IMR-90 (cell line): ENCODE results near the gene NTN4. TPM values are rescaled to one million over a fixed set of nuclear protein-coding genes. Genes with fewer than 3 reads are reported as not detected.

Experiments
- ATAC-seq: fragments of 200-7000 bp; cut with Tn5 transposase; 2 replicates; pipeline ENCODE4 v1.9.1; 2020; ENCODE audit warnings: low read depth, mild to moderate bottlenecking, moderate library complexity
- BruUV-seq: library from RNA; stranded (reverse); fragments of 400-500 nt; replicated peaks from 2 replicates; lab custom pipeline; 2021; lab: Mats Ljungman, UMichigan
- CTCF ChIA-PET: fragments of 300-600 bp; formaldehyde crosslinking; extraction: SDS; loops from one replicate; lab custom pipeline; 2021; ENCODE audit warnings: antibody characterized with exemption; lab: Yijun Ruan, JAX
- POLR2A ChIA-PET: fragments of 300-600 bp; sonication (Branson Sonifier 250); formaldehyde crosslinking; loops from one replicate; lab custom pipeline; 2022; ENCODE audit warnings: antibody characterized with exemption; ENCODE audit not compliant: unreplicated experiment; lab: Charles Lee
- DNase-seq: peaks from one replicate; pipeline ENCODE4 v3.0.0; 2013
- H2AFZ ChIP-seq: replicated peaks from 2 replicates; pipeline ENCODE3; 2013; ENCODE audit warnings: low read length, mild to moderate bottlenecking; ENCODE audit not compliant: poor library complexity
- H2AK5ac ChIP-seq: 2 replicates; pipeline ENCODE4 v1.6.1; 2013; ENCODE audit warnings: low read depth, low read length, inconsistent platforms
- H2AK9ac ChIP-seq: replicated peaks from 2 replicates; pipeline ENCODE3; 2013; ENCODE audit warnings: mild to moderate bottlenecking, low read depth, low read length, moderate library complexity; ENCODE audit not compliant: poor library complexity
- H2BK120ac ChIP-seq: 2 replicates; pipeline ENCODE4 v1.6.1; 2013; ENCODE audit warnings: low read depth, low read length, inconsistent platforms
- H2BK15ac ChIP-seq: 3 replicates; pipeline ENCODE4 v1.6.1; 2013; ENCODE audit warnings: low read depth, low read length, inconsistent platforms
- H2BK20ac ChIP-seq: 2 replicates; pipeline ENCODE4 v1.6.1; 2013; ENCODE audit warnings: low read depth, mild to moderate bottlenecking, inconsistent platforms, low read length, moderate library complexity
- H2BK5ac ChIP-seq: 2 replicates; pipeline ENCODE4 v1.6.1; 2013; ENCODE audit warnings: mild to moderate bottlenecking, low read depth, low read length, inconsistent platforms; ENCODE audit not compliant: poor library complexity, severe bottlenecking
- H3K14ac ChIP-seq: replicated peaks from 2 replicates; pipeline ENCODE4 v1.6.1; 2013; ENCODE audit warnings: low read depth, low read length, inconsistent platforms
- H3K18ac ChIP-seq: 2 replicates; pipeline ENCODE4 v1.6.1; 2013; ENCODE audit warnings: low read depth, low read length, control low read depth
- H3K23ac ChIP-seq: 2 replicates; pipeline ENCODE4 v1.6.1; 2013; ENCODE audit warnings: low read depth, low read length, inconsistent platforms
- H3K27ac ChIP-seq: 2 replicates; pipeline ENCODE4 v1.5.1; 2013; ENCODE audit warnings: mild to moderate bottlenecking, control low read depth, low read length; ENCODE audit not compliant: insufficient read depth
- H3K27me3 ChIP-seq: 2 replicates; pipeline ENCODE4 v1.6.1; 2013; ENCODE audit warnings: low read length; ENCODE audit not compliant: control insufficient read depth, insufficient read depth
- H3K36me3 ChIP-seq: 2 replicates; pipeline ENCODE4 v1.6.1; 2013; ENCODE audit warnings: low read length, mixed read lengths; ENCODE audit not compliant: control insufficient read depth, insufficient read depth
- H3K4ac ChIP-seq: 2 replicates; pipeline ENCODE4 v1.6.1; 2013; ENCODE audit warnings: low read depth, low read length, inconsistent platforms
- H3K4me1 ChIP-seq: 2 replicates; pipeline ENCODE4 v1.6.1; 2013; ENCODE audit warnings: low read length, mixed read lengths; ENCODE audit not compliant: control insufficient read depth, insufficient read depth
- H3K4me2 ChIP-seq: 2 replicates; pipeline ENCODE4 v1.6.1; 2013; ENCODE audit warnings: low read depth, mild to moderate bottlenecking, control low read depth, low read length, moderate library complexity
- H3K4me3 ChIP-seq: 2 replicates; pipeline ENCODE4 v1.5.1; 2013; ENCODE audit warnings: low read depth, mild to moderate bottlenecking, control low read depth, low read length, moderate library complexity; ENCODE audit not compliant: insufficient read depth
- H3K56ac ChIP-seq: 2 replicates; pipeline ENCODE4 v1.6.1; 2013; ENCODE audit warnings: low read length, inconsistent platforms; ENCODE audit not compliant: insufficient read depth; ENCODE audit errors: extremely low read depth
- H3K79me1 ChIP-seq, 2 experiments: 2 replicates each; pipeline ENCODE4 v1.6.1; 2013; ENCODE audit warnings: low read length in 2 of 2, inconsistent platforms in 1 of 2, low read depth in 1 of 2
- H3K9ac ChIP-seq: 2 replicates; pipeline ENCODE4 v1.6.1; 2013; ENCODE audit warnings: low read depth, low read length, control low read depth
- H3K9me1 ChIP-seq: 2 replicates; pipeline ENCODE4 v1.6.1; 2013; ENCODE audit warnings: low read length, inconsistent platforms; ENCODE audit not compliant: insufficient read depth
- H3K9me3 ChIP-seq: 2 replicates; pipeline ENCODE4 v1.6.1; 2013; ENCODE audit warnings: low read length; ENCODE audit not compliant: control insufficient read depth, insufficient read depth
- H4K20me1 ChIP-seq: 2 replicates; pipeline ENCODE4 v1.6.1; 2013; ENCODE audit warnings: low read length, inconsistent platforms; ENCODE audit not compliant: insufficient read depth
- H4K5ac ChIP-seq: 2 replicates; pipeline ENCODE4 v1.6.1; 2013; ENCODE audit warnings: mild to moderate bottlenecking, low read depth, low read length, control low read depth
- H4K8ac ChIP-seq, 2 experiments: 2 replicates each; pipeline ENCODE4 v1.6.1; 2013; ENCODE audit warnings: low read depth in 2 of 2, low read length in 2 of 2, control low read depth in 1 of 2, inconsistent platforms in 1 of 2
- H4K91ac ChIP-seq: 2 replicates; pipeline ENCODE4 v1.6.1; 2013; ENCODE audit warnings: low read depth, low read length, inconsistent platforms; ENCODE audit not compliant: insufficient read depth
- CEBPB ChIP-seq: IDR thresholded peaks from 2 replicates; pipeline ENCODE4 v1.6.1; 2012; ENCODE audit warnings: low read depth, low read length, improper control_type of control experiment
- RFX5 ChIP-seq: IDR thresholded peaks from 2 replicates; pipeline ENCODE4 v1.8.0; 2012; ENCODE audit warnings: low read depth, mild to moderate bottlenecking, low read length, moderate library complexity
- WGBS, 2 experiments: methylation state at CpG; one replicate each; pipeline versions ENCODE4 v1.1.5 to v1.1.7; 2013; ENCODE audit warnings: missing lambda C conversion rate in 2 of 2; ENCODE audit not compliant: insufficient read length in 1 of 2; ENCODE audit errors: extremely low coverage in 2 of 2; 5-methylcytosine and 5-hydroxymethylcytosine counted together
- dilution Hi-C: fragments of 300-500 bp; cut with HindIII; formaldehyde crosslinking; loops from one replicate; pipeline ENCODE4 v1.14.3; 2018; ENCODE audit warnings: low sequenced_read_pairs; ENCODE audit not compliant: unreplicated experiment
- in situ Hi-C: fragments of 300-500 bp; cut with MboI; formaldehyde crosslinking; loops from 3 replicates; pipeline ENCODE4 v1.14.3; 2019; ENCODE audit warnings: low sequenced_read_pairs, inconsistent platforms, mixed read lengths
- intact Hi-C: fragments of 100-400 bp; cut with micrococcal nuclease; formaldehyde crosslinking; loops from 2 replicates; pipeline ENCODE4 v1.10.0; 2022
- polyA plus RNA-seq, 3 experiments: library from polyadenylated mRNA; depleted of rRNA; stranded (reverse); fragments of >200 nt; gene quantifications; 2 replicates each; pipeline ENCODE4 v1.2.3, GENCODE V29; 2012; ENCODE audit warnings: low replicate concordance in 1 of 3
- total RNA-seq: library from RNA; depleted of rRNA; stranded (reverse); fragments of >200 nt; gene quantifications from 2 replicates; pipeline ENCODE4 v1.2.3, GENCODE V29; 2012
- TF ChIP-seq, protein P1 (sequence below): conservative IDR thresholded peaks from 2 replicates; pipeline ENCODE4 v1.5.1; 2012; ENCODE audit warnings: mild to moderate bottlenecking, low read depth, low read length, improper control_type of control experiment

NTN4 gene
- total and polyA plus RNA-seq, 2 of the 4 experiments (the other 2 are of a cell fraction), result 54.6 to 56.6 TPM

GRCh38 chr12:95790033-95790916 is at the start of gene NTN4 (continued):
- TF ChIP-seq, protein P1, sequence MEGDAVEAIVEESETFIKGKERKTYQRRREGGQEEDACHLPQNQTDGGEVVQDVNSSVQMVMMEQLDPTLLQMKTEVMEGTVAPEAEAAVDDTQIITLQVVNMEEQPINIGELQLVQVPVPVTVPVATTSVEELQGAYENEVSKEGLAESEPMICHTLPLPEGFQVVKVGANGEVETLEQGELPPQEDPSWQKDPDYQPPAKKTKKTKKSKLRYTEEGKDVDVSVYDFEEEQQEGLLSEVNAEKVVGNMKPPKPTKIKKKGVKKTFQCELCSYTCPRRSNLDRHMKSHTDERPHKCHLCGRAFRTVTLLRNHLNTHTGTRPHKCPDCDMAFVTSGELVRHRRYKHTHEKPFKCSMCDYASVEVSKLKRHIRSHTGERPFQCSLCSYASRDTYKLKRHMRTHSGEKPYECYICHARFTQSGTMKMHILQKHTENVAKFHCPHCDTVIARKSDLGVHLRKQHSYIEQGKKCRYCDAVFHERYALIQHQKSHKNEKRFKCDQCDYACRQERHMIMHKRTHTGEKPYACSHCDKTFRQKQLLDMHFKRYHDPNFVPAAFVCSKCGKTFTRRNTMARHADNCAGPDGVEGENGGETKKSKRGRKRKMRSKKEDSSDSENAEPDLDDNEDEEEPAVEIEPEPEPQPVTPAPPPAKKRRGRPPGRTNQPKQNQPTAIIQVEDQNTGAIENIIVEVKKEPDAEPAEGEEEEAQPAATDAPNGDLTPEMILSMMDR, result no peak
- no peak for TF ChIP-seq CEBPB

GRCh38 chr12:95838125-95838524 is 47.6 kb upstream of the NTN4 start:
- 21% methylated on average over 6 of the region's 11 CpGs; no CpG with 5 or more reads in 1 of the 2 experiments for WGBS, 2 experiments
- Histone ChIP-seq H2AK9ac (no peak overlapping the region), H2BK120ac (no peak overlapping the region), H3K9ac (no peak overlapping the region), H3K23ac (no peak overlapping the region), H3K9me3 (no peaks in the 10 kb centered on the region), H3K79me1 (no peaks in the 10 kb centered on the region), H3K36me3 (no peaks in the 10 kb centered on the region), H2BK5ac (no peak overlapping the region), H3K18ac (no peak overlapping the region), H3K4me1 (peaks cover 8% of the 10 kb centered on the region; the same call in 1 of the 2 replicates), H3K4me2 (peak overlapping the region; percentile 7; the same call in 1 of the 2 replicates), H3K14ac (no peak overlapping the region), H3K9me1 (peaks cover 5% of the 10 kb centered on the region), H3K4me3 (no peak overlapping the region), H4K91ac (no peak overlapping the region), H4K8ac (no peak overlapping the region), H2BK15ac (no peak overlapping the region), H3K4ac (no peak overlapping the region), H4K20me1 (no peaks in the 10 kb centered on the region), H2BK20ac (no peak overlapping the region), H2AFZ (peak overlapping the region; percentile 40), H4K5ac (no peak overlapping the region), H3K27me3 (no peaks in the 10 kb centered on the region), H3K27ac (no peak overlapping the region), H2AK5ac (no peak overlapping the region), H3K56ac (no peak overlapping the region)
- dilution Hi-C loops (no loop called here), intact Hi-C loops (loop anchor here (10.0 kb wide), 1 partner anchor 1283 kb away; no protein-coding TSS in a partner anchor), in situ Hi-C loops (no loop called here)
- ATAC-seq (peak; percentile 38), DNase-seq (peak; percentile 72)
- BruUV-seq, result no TSS peak
- TF ChIP-seq RFX5, result no peak
- POLR2A ChIA-PET, result no interaction called here
- CTCF ChIA-PET, result interaction anchor here (0.8 kb wide), 1 partner anchor 11 kb away, joined by 5 read pairs; no protein-coding TSS in a partner anchor
